H1 (cell line): Measurements from ENCODE around the gene TRHDE. TPM values are rescaled to one million over a fixed set of nuclear protein-coding genes. Genes with fewer than 3 reads are reported as not detected.

ENCODE experiments used
- CTCF ChIA-PET: fragments of 300-600 bp; sonication (Branson Sonifier 250); formaldehyde crosslinking; loops from one replicate; lab custom pipeline; 2021; ENCODE audit not compliant: partially characterized antibody; lab: Charles Lee
- POLR2A ChIA-PET: fragments of 300-600 bp; sonication (Branson Sonifier 250); formaldehyde crosslinking; loops from one replicate; lab custom pipeline; 2021; ENCODE audit warnings: inconsistent platforms; ENCODE audit not compliant: partially characterized antibody; lab: Charles Lee
- DNase-seq, 2 experiments: peaks; one replicate each; pipeline versions ENCODE4 v3.0.0 to v3.0.0-alpha.2; 2010 to 2022; ENCODE audit warnings: low spot score in 2 of 2, low read depth in 1 of 2, mixed read lengths in 1 of 2
- FAIRE-seq: peaks from 2 replicates; lab custom pipeline; 2011; peaks lifted over from hg19 to GRCh38; lab: Jason Lieb, UNC
- H2AFZ ChIP-seq: 2 replicates; pipeline ENCODE4 v1.8.1; 2012; ENCODE audit warnings: low read length, inconsistent platforms
- H2AK5ac ChIP-seq: 2 replicates; pipeline ENCODE4 v1.6.1; 2013; ENCODE audit warnings: low read depth, low read length
- H2BK120ac ChIP-seq: replicated peaks from 2 replicates; pipeline ENCODE3; 2013; ENCODE audit warnings: low read depth, low read length, inconsistent platforms
- H2BK12ac ChIP-seq: 2 replicates; pipeline ENCODE4 v1.6.1; 2013; ENCODE audit warnings: low read depth, low read length
- H2BK15ac ChIP-seq: 2 replicates; pipeline ENCODE4 v1.6.1; 2013; ENCODE audit warnings: low read length
- H2BK20ac ChIP-seq: 2 replicates; pipeline ENCODE4 v1.6.1; 2013; ENCODE audit warnings: low read length
- H2BK5ac ChIP-seq: 2 replicates; pipeline ENCODE4 v1.6.1; 2013; ENCODE audit warnings: low read depth, low read length
- H3K14ac ChIP-seq: 2 replicates; pipeline ENCODE4 v1.6.1; 2013; ENCODE audit warnings: inconsistent platforms; ENCODE audit not compliant: insufficient read length
- H3K18ac ChIP-seq: 2 replicates; pipeline ENCODE4 v1.6.1; 2013; ENCODE audit warnings: low read length; ENCODE audit errors: extremely low read depth
- H3K23ac ChIP-seq: 2 replicates; pipeline ENCODE4 v1.6.1; 2013; ENCODE audit warnings: inconsistent platforms; ENCODE audit not compliant: insufficient read length
- H3K23me2 ChIP-seq: 2 replicates; pipeline ENCODE4 v1.6.1; 2013; ENCODE audit warnings: low read depth, low read length
- H3K27ac ChIP-seq: 2 replicates; pipeline ENCODE4 v1.6.1; 2011; ENCODE audit warnings: low read depth, low read length, inconsistent platforms
- H3K27me3 ChIP-seq, 4 experiments: replicated peaks in 1 of 4; 1 replicate in 1 of 4; 2 replicates in 3 of 4; pipeline versions ENCODE4 v1.6.1 to v1.8.1; 2011 to 2013; ENCODE audit warnings: low read length in 3 of 4, mild to moderate bottlenecking in 3 of 4, inconsistent platforms in 2 of 4, mixed read lengths in 2 of 4, moderate library complexity in 1 of 4; ENCODE audit not compliant: control insufficient read depth in 3 of 4, insufficient read depth in 3 of 4; ENCODE audit errors: extremely low read depth in 1 of 4
- H3K36me3 ChIP-seq, 4 experiments: 2 replicates each; pipeline versions ENCODE4 v1.6.1 to v1.8.1; 2011 to 2013; ENCODE audit warnings: mild to moderate bottlenecking in 4 of 4, low read length in 3 of 4, moderate library complexity in 2 of 4, control low read depth in 1 of 4, inconsistent platforms in 1 of 4; ENCODE audit not compliant: insufficient read depth in 4 of 4, control insufficient read depth in 2 of 4
- H3K4ac ChIP-seq: replicated peaks from 2 replicates; pipeline ENCODE3; 2013; ENCODE audit warnings: low read length, low read depth, mixed read lengths, inconsistent platforms; ENCODE audit not compliant: insufficient read length
- H3K4me1 ChIP-seq, 4 experiments: replicated peaks in 1 of 4; 1 replicate in 1 of 4; 2 replicates in 3 of 4; pipeline versions ENCODE4 v1.6.1 to v1.8.1; 2011 to 2013; ENCODE audit warnings: low read length in 3 of 4, inconsistent platforms in 2 of 4, mixed read lengths in 1 of 4; ENCODE audit not compliant: insufficient read depth in 4 of 4, control insufficient read depth in 3 of 4
- H3K4me2 ChIP-seq, 2 experiments: 2 replicates each; pipeline versions ENCODE4 v1.6.1 to v1.8.1; 2011 to 2013; ENCODE audit warnings: low read depth in 2 of 2, low read length in 2 of 2, control low read depth in 1 of 2, inconsistent platforms in 1 of 2, mild to moderate bottlenecking in 1 of 2; ENCODE audit not compliant: insufficient read depth in 1 of 2
- H3K4me3 ChIP-seq, 4 experiments: fragments of 200-600, 300-600 bp in 1 of 4; sonication (generic), shearing (Covaris generic), sonication (Bioruptor Twin) in 1 of 4; 2 replicates each; pipeline versions ENCODE4 v1.5.1 to v1.8.1; 2011 to 2016; ENCODE audit warnings: low read length in 4 of 4, low read depth in 3 of 4, control low read depth in 2 of 4, inconsistent platforms in 2 of 4, mild to moderate bottlenecking in 2 of 4, mixed read lengths in 1 of 4, moderate library complexity in 1 of 4; ENCODE audit not compliant: insufficient read depth in 2 of 4; ENCODE audit errors: extremely low read depth in 1 of 4
- H3K56ac ChIP-seq: replicated peaks from 2 replicates; pipeline ENCODE3; 2013; ENCODE audit warnings: low read depth, mild to moderate bottlenecking, mixed read lengths, low read length, inconsistent platforms; ENCODE audit not compliant: insufficient read length
- H3K79me1 ChIP-seq: 2 replicates; pipeline ENCODE4 v1.6.1; 2013; ENCODE audit warnings: low read depth, low read length, control low read depth
- H3K79me2 ChIP-seq, 2 experiments: 2 replicates each; pipeline versions ENCODE4 v1.6.1 to v1.8.1; 2012 to 2013; ENCODE audit warnings: low read length in 2 of 2, mild to moderate bottlenecking in 2 of 2, inconsistent platforms in 1 of 2; ENCODE audit not compliant: insufficient read depth in 2 of 2, control insufficient read depth in 1 of 2
- H3K9ac ChIP-seq, 4 experiments: replicated peaks in 1 of 4; 1 replicate in 1 of 4; 2 replicates in 3 of 4; pipeline versions ENCODE4 v1.6.1 to v1.8.1; 2011 to 2013; ENCODE audit warnings: low read depth in 3 of 4, low read length in 3 of 4, control low read depth in 2 of 4, mild to moderate bottlenecking in 2 of 4, moderate library complexity in 2 of 4, inconsistent platforms in 1 of 4; ENCODE audit errors: extremely low read depth in 1 of 4
- H3K9me3 ChIP-seq, 2 experiments: 2 replicates each; pipeline versions ENCODE4 v1.6.1 to v1.8.1; 2012 to 2013; ENCODE audit warnings: mild to moderate bottlenecking in 2 of 2, moderate library complexity in 2 of 2, control low read depth in 1 of 2, inconsistent platforms in 1 of 2, low read depth in 1 of 2, low read length in 1 of 2, mixed read lengths in 1 of 2; ENCODE audit not compliant: insufficient read depth in 2 of 2
- H4K20me1 ChIP-seq, 2 experiments: replicated peaks in 1 of 2; 2 replicates each; pipeline versions ENCODE3 to v1.8.1; 2011 to 2013; ENCODE audit warnings: inconsistent platforms in 2 of 2, low read length in 2 of 2, mild to moderate bottlenecking in 1 of 2; ENCODE audit not compliant: insufficient read depth in 2 of 2, control insufficient read depth in 1 of 2
- H4K5ac ChIP-seq: 2 replicates; pipeline ENCODE4 v1.6.1; 2013; ENCODE audit warnings: low read length, low read depth, mixed read lengths, inconsistent platforms; ENCODE audit not compliant: insufficient read length
- H4K8ac ChIP-seq: 2 replicates; pipeline ENCODE4 v1.8.0; 2013; ENCODE audit warnings: mild to moderate bottlenecking, moderate library complexity, low read length, inconsistent platforms; ENCODE audit not compliant: insufficient read depth; ENCODE audit errors: extremely low read depth
- H4K91ac ChIP-seq: replicated peaks from 2 replicates; pipeline ENCODE3; 2013; ENCODE audit warnings: low read length, mixed read lengths, inconsistent platforms; ENCODE audit not compliant: insufficient read length
- ATF3 ChIP-seq: IDR thresholded peaks from 2 replicates; pipeline ENCODE4 v1.6.1; 2011; ENCODE audit warnings: low read depth, mild to moderate bottlenecking, low read length; ENCODE audit not compliant: insufficient read depth
- CBX8 ChIP-seq: fragments of 300-800, 300-1000 bp; sonication (generic); IDR thresholded peaks from 2 replicates; pipeline ENCODE4 v1.7.1; 2016; ENCODE audit warnings: low read depth, low read length, borderline replicate concordance
- CHD1 ChIP-seq: IDR thresholded peaks from 2 replicates; pipeline ENCODE4 v1.6.1; 2012; ENCODE audit warnings: low read depth, low read length, improper control_type of control experiment
- E2F6 ChIP-seq: IDR thresholded peaks from 2 replicates; pipeline ENCODE4 v1.6.1; 2012; ENCODE audit warnings: inconsistent platforms
- GABPA ChIP-seq: IDR thresholded peaks from 2 replicates; pipeline ENCODE4 v1.6.1; 2011; ENCODE audit warnings: mild to moderate bottlenecking, low read length, moderate library complexity, borderline replicate concordance; ENCODE audit not compliant: insufficient read depth
- HDAC6 ChIP-seq: IDR thresholded peaks from one replicate; pipeline ENCODE4 v1.7.1; 2012; ENCODE audit warnings: low read depth, mild to moderate bottlenecking, inconsistent platforms, low read length, moderate library complexity
- KDM5A ChIP-seq: fragments of 200-600 bp; IDR thresholded peaks from 2 replicates; pipeline ENCODE4 v1.7.1; 2012; ENCODE audit warnings: mild to moderate bottlenecking, low read length, inconsistent platforms, mixed read lengths
- NRF1 ChIP-seq: IDR thresholded peaks from 2 replicates; pipeline ENCODE4 v1.6.1; 2011; ENCODE audit warnings: mild to moderate bottlenecking, low read depth, low read length, improper control_type of control experiment
- PHF8 ChIP-seq: fragments of 200-600 bp; sonication (generic); conservative IDR thresholded peaks from 2 replicates; pipeline ENCODE4 v1.7.1; 2012; ENCODE audit warnings: low read depth, mild to moderate bottlenecking, inconsistent platforms, low read length, moderate library complexity
- RXRA ChIP-seq: IDR thresholded peaks from 2 replicates; pipeline ENCODE4 v1.6.1; 2011; ENCODE audit warnings: low read depth, mild to moderate bottlenecking, low read length, moderate library complexity; ENCODE audit not compliant: insufficient read depth
- SIRT6 ChIP-seq: IDR thresholded peaks from one replicate; pipeline ENCODE4 v1.7.1; 2012; ENCODE audit warnings: low read length, inconsistent platforms
- SP4 ChIP-seq: IDR thresholded peaks from 2 replicates; pipeline ENCODE4 v1.6.1; 2012; ENCODE audit warnings: low read length, inconsistent platforms
- WGBS, 2 experiments: shearing (Covaris generic) in 1 of 2; methylation state at CpG; one replicate each; pipeline versions ENCODE4 v1.1.6 to v1.1.7; 2013 to 2015; ENCODE audit warnings: low lambda C conversion rate in 2 of 2, mixed read lengths in 2 of 2, inconsistent platforms in 1 of 2, low coverage in 1 of 2, missing lambda C conversion rate in 1 of 2; ENCODE audit not compliant: insufficient replicate concordance in 2 of 2, insufficient coverage in 1 of 2, insufficient read length in 1 of 2; ENCODE audit errors: extremely low coverage in 1 of 2, missing lambda C conversion rate in 1 of 2; 5-methylcytosine and 5-hydroxymethylcytosine counted together
- polyA plus RNA-seq, 7 experiments: library from polyadenylated mRNA; depleted of rRNA in 3 of 7; stranded (reverse) in 5 of 7; unstranded in 2 of 7; fragments of >200 nt in 5 of 7; fragments of 200-250 nt in 2 of 7; gene quantifications; 1 replicate in 5 of 7; 2 replicates in 1 of 7; 4 replicates in 1 of 7; pipeline versions ENCODE4 v1.2.1 to v1.2.3, GENCODE V29; 2011 to 2013; ENCODE audit warnings: missing spikeins in 2 of 7, mixed read lengths in 2 of 7
- total RNA-seq: library from RNA; stranded (reverse); fragmentation: NEBNext Ultra II Directional; extraction: Animal tissue kit (Norgen Biotek cat#: 25700); gene quantifications from 2 replicates; pipeline ENCODE4 v1.2.1, GENCODE V29; 2021

The TRHDE gene
- total and polyA plus RNA-seq, 2 of the 8 experiments (the other 6 are each of a cell fraction or from before 2014, with no cell fraction given) = 1.3 to 5.0 TPM

- ChIA-PET POLR2A (no interaction called here), CTCF (no interaction called here)
- no peak overlapping the region for H3K27ac ChIP-seq
- H4K8ac ChIP-seq = no peak overlapping the region
- DNase-seq (no peak), FAIRE-seq (no peak)
- 86% methylated on average over 2 of the region's 2 CpGs; no CpG with 5 or more reads in 1 of the 2 experiments for WGBS, 2 experiments
- H3K4me3 ChIP-seq = no peak overlapping the region
- no peak overlapping the region for H2AFZ ChIP-seq
- no peak overlapping the region for H3K14ac ChIP-seq
- H3K79me2 ChIP-seq = no peaks in the 10 kb centered on the region
- no peaks in the 10 kb centered on the region for H3K27me3 ChIP-seq
- no peak overlapping the region for H2AK5ac ChIP-seq
- no peak overlapping the region for H2BK12ac ChIP-seq
- no peak overlapping the region for H2BK5ac ChIP-seq
- no peak overlapping the region for H3K4me2 ChIP-seq
- H3K18ac ChIP-seq = no peak overlapping the region
- H4K20me1 ChIP-seq = no peaks in the 10 kb centered on the region
- no peak overlapping the region for H3K9ac ChIP-seq
- H3K23ac ChIP-seq = no peak overlapping the region
- no peak overlapping the region for H4K5ac ChIP-seq
- H3K56ac ChIP-seq = no peak overlapping the region
- no peak overlapping the region for H2BK120ac ChIP-seq
- H4K91ac ChIP-seq = no peak overlapping the region
- H3K23me2 ChIP-seq = no peaks in the 10 kb centered on the region
- H3K36me3 ChIP-seq = no peaks in the 10 kb centered on the region; a peak in 1 of 8 replicates
- H3K4ac ChIP-seq = no peak overlapping the region
- no peaks in the 10 kb centered on the region; a peak in 1 of 4 replicates for H3K9me3 ChIP-seq
- H2BK20ac ChIP-seq = no peak overlapping the region
- no peak overlapping the region for H2BK15ac ChIP-seq
- no peaks in the 10 kb centered on the region; a peak in 1 of 7 replicates for H3K4me1 ChIP-seq
- H3K79me1 ChIP-seq = no peaks in the 10 kb centered on the region
- TF ChIP-seq SIRT6 (no peak), E2F6 (no peak), HDAC6 (no peak), GABPA (no peak), CHD1 (no peak), RXRA (no peak), KDM5A (no peak), PHF8 (no peak), SP4 (no peak), NRF1 (no peak), CBX8 (no peak), ATF3 (no peak)
Measured at GRCh38 chr12:72642706-72643105, 370.5 kb downstream of the TRHDE start.
